Stimulated activated CD4-positive, alpha-beta T cell treated with anti-CD3 and anti-CD28 coated beads, TNF-alpha, amount 100 ng/mL, for 24 hours (primary cell): ENCODE results near the gene COL8A1.
"Not testable (repeated sequence)": the region's sequence is repeated elsewhere in the genome, so short reads cannot be mapped to it uniquely, and the experiment has no call there.

Source experiments
- DNase-seq, 3 experiments: peaks; one replicate each; pipeline ENCODE4 v3.0.0-alpha.2; 2020; ENCODE audit warnings: low read depth in 3 of 3

COL8A1 gene

GRCh38 chr3:99638167-99638948 lies at the start of gene COL8A1:
COL8A1 (plus strand) TSS chr3:99638594; CDS start chr3:99790683, 152,089 bp downstream.
- DNase-seq, result no peak

DNA sequence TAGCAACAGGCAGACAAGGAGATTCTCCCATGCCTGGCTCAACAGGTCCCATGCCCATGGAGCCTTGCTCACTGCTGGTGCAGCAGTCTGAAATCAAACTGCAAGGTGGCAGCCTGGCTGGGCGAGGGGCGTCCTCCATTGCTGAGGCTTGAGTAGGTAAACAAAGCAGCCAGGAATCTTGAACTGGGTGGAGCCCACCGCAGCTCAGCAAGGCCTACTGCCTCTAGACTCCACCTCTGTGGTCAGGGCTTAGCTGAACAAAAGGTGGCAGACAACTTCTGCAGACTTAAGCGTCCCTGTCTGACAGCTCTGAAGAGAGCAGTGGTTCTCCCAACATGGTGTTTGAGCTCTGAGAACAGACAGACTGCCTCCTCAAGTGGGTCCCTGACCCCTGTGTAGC lies 49.2 kb upstream of the COL8A1 start:
- DNase-seq, result not testable (repeated sequence)

- no peak for DNase-seq
These were observed 38.5 kb upstream of the COL8A1 start for GRCh38 chr3:99599894-99600293.

- DNase-seq, result no peak
These were observed 36.9 kb upstream of the COL8A1 start for GRCh38 chr3:99601515-99601914.

GRCh38 chr3:99602183-99602582 lies 36.2 kb upstream of the COL8A1 start:
- DNase-seq, result no peak

GRCh38 chr3:99607151-99607550 lies 31.2 kb upstream of the COL8A1 start:
- no peak for DNase-seq

DNA sequence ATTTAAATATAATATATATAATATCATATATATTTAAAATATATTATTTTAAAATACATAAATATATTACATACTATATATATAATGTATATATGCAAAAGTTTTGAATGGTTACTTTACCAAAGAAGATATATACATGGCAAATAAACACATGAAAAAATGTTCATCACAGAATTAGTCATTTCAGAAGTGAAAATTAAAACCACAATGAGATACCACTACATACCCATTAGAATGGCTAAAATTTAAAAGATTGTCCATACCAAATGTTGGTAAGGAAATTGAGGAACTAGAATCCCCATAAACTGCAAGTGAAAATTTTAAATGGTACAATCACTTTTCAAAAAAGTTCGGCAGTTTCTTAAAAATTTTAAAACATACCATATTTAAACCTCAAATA lies 23.6 kb upstream of the COL8A1 start:
- no peak for DNase-seq

- DNase-seq, result no peak
These were observed 18.2 kb upstream of the COL8A1 start for GRCh38 chr3:99620077-99620767.

GRCh38 chr3:99620976-99621375 lies 17.4 kb upstream of the COL8A1 start:
- no peak for DNase-seq

- DNase-seq, result no peak
These were observed 13.7 kb upstream of the COL8A1 start for GRCh38 chr3:99624496-99625236.

- DNase-seq, result no peak
These were observed 13.2 kb upstream of the COL8A1 start for GRCh38 chr3:99625237-99625622.

- DNase-seq, result no peak
These were observed 12.6 kb upstream of the COL8A1 start for GRCh38 chr3:99625643-99626416.

- no peak for DNase-seq
These were observed 12.0 kb upstream of the COL8A1 start for GRCh38 chr3:99626417-99626788.

- DNase-seq, result no peak
These were observed 11.2 kb upstream of the COL8A1 start for GRCh38 chr3:99627062-99627826.

DNA sequence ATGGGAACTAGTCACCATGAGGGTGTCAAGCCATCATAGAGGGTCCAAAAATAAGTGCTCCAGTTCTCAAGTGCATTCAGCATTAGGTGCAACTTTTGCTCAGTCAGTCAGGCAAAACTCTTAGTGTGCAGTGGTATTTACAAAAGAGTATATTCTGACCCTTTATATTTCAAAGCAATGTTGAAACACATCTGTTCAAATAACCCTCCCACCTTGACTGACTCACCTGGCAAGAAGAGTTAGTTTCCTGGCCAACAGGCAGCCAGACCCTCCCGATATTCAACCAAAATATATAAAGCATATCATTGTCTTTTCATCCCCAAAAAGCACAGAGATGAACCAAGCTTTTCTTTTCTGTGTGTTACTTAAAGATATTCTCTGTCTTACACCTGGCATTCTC lies 7.6 kb upstream of the COL8A1 start:
- DNase-seq, result no peak

DNA sequence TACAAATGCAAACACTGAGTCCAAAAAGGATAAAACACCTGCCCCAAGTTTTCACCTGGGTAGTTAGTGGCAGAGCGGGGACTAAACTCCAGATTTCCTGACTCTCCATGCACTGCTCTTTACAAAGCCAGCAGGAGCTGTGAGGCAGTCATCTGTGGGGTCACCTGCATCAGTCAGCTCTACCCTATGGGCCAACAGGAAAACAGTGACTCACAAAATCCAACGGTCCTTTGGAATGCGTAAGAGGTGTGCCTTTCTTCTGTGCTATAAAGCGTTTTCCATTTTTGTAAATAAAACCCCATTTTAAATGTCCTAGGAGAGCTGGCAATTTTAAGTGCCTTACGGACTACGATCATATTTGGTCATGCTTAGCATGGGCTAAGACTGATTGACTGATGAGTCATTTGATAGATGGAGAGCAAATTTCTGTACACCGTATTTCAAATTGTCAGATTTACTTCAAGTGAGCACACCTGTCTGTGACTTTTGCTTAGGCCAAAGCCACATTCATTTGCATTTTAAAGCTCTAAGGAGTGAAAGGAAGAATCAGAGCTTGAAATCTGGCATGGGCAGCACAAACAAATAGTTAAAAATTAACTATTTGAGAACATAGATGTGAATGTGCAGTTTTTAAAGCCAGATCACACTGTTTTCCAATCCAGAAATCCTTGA lies 4.4 kb upstream of the COL8A1 start:
- no peak for DNase-seq

- no peak for DNase-seq
These were observed 3.5 kb upstream of the COL8A1 start for GRCh38 chr3:99634881-99635280.

DNA sequence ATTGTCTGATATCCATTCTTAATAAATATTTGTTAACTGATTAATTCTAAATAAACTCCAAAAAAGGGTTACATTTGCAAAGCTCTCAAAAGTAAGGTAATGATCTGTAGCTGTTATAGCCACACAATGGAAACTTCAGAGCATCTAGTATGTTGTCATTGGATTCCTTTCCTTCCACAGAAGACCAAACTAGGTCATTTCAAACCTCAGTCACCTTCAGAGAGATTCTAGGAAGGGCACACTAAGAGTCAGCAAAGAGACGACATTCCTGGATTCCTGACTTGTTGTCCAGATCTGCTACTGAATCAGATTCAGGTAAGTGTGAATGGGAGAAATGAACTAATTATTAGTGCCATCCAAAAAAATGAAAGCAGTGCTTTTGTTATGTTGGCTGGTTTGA lies 3.0 kb upstream of the COL8A1 start:
- no peak for DNase-seq

DNA sequence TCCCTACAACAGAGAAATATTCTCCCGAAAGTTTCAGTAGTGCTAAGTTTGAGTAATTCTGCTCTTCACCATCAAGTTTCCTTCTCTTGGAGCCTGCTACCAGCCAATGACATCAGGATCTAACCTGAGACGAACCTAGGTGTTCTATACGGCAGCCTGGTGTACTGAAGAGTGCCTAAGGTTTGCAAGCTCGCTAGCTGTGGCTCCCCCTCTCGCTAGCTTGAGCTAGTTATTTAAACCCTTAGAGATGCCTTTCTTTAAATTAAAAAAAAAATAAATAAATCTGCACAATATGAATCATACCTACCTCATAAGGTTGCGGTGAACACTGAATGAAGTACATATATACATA lies 1.4 kb upstream of the COL8A1 start:
- DNase-seq, result no peak

DNA sequence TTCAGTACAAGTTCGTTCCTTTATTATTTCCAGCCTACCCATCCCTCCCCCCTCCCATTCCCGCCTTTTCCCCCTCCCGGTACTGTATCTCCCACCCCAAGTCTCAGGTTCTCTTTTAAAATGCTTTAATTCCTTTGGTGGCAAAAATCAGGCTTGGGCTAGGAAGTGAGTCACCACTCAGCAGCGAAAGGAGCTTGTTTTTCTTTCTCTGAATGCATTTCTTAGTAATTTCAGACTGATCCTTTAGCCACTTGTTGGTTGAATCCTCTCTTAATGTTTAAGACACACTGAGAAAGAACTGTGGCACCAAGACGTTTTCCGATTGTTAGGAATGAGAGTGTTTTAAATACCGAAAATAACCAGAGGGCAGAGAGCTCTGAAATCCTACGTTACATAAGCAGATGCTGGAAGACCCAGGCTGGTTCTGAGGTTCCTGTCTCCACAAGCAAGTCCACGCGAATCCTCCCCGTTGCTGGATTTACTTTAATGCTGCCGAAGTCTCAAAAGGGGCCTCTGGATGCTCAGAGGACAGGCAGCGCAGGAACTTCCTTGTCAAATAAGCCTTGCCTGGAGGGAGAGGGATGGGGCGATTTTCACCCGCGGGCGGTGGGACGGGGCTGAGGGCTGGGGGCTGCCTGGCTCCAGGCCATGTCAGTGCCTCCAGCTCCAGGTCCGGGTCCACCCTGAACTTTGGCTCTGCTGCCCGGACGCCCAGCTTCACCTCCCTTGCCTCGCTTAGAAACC lies 854 bp upstream of the COL8A1 start:
- DNase-seq, result no peak
